ENCODE results near the gene MAGEA2B.
"Not testable (repeated sequence)": the region's sequence is repeated elsewhere in the genome, so short reads cannot be mapped to it uniquely, and the experiment has no call there.

DNA sequence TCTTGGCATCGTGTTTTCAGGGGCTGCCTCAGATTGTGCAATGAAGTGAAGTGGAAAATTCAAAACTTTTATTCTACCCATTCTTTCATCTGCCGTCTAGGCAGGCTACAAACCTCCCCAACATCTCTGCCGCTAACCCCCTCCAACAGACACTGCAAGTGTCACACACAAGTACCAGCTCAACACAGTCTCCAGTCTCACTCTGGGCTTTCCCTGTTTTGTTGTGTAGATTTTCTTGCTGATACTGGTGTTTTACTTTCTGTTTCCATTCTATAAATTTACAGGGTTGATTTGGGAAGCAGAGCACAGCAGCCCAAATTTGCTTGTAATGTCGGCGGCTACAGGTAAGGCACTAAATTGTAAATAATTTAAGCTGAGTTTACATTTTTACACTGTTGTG is 40.4 kb downstream of the MAGEA2B start:
- TF ChIP-seq POLR2A (IDR thresholded peaks at IDR 0.05; ENCODE audit: low read length); GATA1 (IDR thresholded peaks at IDR 0.05; ENCODE audit: low read depth, low read length): not testable (repeated sequence)
